ENCODE data around the gene CAMTA1.
A peak's percentile ranks its signal among the peaks of the same experiment; 100 is the strongest.

Gene CAMTA1

GRCh38 chr1:6928106-6928885, 143.0 kb downstream of the CAMTA1 start:
- DNase-seq (ENCODE audit: low read depth), result no peak

DNA sequence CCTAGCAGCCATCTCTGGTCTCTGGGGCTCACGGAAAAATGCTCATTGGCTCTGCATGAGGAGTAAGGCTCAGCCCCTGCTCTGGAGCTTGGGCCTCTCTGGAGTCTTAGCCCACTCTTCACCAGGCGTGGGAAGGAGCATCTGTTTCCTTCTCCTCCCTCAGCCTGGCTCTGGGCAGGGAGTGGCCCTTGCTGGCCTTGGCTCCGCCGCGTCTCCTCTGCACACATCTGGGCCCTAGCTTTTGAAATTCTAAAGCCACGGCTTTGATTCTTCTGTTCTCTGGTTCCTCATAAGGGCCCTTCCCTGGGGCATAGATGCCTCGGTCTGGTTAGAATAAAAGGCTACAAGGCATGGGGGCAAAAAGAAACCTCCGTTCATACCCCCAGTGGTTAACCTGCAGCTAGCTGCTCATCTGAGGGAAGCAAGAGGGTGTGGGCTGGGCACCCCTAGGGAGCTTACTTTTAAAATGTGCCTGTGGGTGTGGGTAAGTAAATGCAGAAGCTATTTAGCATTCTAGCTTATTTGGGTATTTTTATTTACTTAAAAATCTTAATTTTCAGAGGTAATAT, 145.6 kb downstream of the CAMTA1 start:
- no peak for DNase-seq (ENCODE audit: low read depth)

- DNase-seq (ENCODE audit: low read depth), result no peak
Observed at GRCh38 chr1:6935361-6935883, 150.2 kb downstream of the CAMTA1 start.

GRCh38 chr1:6935911-6936690, 150.8 kb downstream of the CAMTA1 start:
- DNase-seq (ENCODE audit: low read depth), result no peak

- no peak for DNase-seq (ENCODE audit: low read depth)
Observed at GRCh38 chr1:6937048-6937447, 151.8 kb downstream of the CAMTA1 start.

DNA sequence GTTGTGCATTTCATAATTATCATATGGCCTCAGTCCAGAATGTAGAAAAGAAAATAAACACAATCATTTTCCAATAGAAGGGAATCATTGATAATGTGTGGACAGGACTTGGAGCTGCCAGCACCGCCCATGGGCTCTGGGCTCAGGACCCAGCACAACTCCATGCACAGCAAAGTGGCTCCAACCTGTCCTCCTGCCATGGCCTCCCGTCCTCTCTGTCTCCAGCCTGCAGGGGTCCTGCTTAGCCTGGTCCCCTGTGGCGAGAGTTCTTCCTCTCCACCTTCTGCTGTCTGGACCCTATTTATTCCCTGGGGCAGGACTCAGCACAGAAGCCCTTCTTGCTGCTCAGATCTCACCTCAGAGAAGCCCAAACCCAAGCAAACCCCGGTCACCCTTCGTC, 154.1 kb downstream of the CAMTA1 start:
- DNase-seq (ENCODE audit: low read depth), result no peak

DNA sequence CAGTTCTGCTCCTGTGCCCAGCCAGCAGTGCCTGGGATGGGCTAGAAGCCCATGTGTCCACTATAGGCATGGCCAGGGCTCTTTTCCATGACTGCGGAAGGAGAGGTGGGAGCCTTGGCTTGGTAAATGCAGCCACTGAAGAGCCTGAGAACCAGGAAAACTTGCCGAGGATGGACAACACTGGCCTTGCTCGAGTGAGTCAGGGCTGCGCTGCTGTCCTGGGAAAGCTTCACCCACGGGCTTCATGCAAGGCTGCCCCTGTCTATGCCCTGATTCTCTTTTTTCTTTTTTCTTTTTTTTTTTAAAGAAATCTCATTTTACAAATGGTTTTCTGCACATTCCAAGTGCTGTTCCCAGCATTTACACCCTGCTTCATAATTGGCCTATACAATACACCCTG, 156.5 kb downstream of the CAMTA1 start:
- DNase-seq (ENCODE audit: low read depth), result no peak

DNA sequence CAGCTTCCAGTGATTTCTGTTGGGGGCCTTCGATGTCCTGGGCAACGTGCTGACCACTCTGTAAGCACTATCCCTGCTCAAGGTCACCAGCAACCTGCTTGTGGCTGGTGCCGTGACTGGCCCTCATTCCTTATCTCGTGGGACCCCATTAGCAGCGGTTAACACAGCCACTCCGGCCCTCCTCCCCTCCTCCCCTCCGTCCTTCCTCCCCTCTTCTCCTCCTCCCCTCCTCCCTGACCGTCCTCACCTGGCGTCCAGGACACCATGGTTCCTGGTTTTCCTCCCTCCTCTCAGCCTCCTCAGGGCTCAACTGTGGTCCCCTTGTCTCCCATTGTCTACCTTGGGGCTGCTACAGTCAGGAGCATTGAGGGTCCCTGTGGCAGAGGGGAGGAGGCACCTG, 157.7 kb downstream of the CAMTA1 start:
- no peak for DNase-seq (ENCODE audit: low read depth)

- no peak for DNase-seq (ENCODE audit: low read depth)
Observed at GRCh38 chr1:6944434-6944833, 159.2 kb downstream of the CAMTA1 start.

DNA sequence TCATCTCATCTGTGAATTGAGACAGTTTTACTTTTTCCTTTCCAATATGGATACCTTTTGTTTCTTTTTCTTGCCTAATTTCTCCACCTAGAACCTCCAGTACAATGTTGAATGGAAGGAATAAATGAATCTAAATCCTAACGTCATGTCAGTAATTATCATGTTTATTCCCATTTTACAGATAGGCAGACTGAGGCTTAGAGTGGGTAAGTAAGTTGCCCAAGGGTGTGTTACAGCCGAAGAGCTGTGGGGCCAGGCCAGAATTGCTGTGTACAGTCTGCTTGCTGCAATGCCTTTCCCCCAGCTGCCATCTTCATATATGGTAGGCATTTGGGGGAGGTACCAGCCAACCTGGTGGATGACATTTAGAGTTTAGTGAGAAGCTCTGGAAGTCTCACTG, 162.7 kb downstream of the CAMTA1 start:
- no peak for DNase-seq (ENCODE audit: low read depth)

DNA sequence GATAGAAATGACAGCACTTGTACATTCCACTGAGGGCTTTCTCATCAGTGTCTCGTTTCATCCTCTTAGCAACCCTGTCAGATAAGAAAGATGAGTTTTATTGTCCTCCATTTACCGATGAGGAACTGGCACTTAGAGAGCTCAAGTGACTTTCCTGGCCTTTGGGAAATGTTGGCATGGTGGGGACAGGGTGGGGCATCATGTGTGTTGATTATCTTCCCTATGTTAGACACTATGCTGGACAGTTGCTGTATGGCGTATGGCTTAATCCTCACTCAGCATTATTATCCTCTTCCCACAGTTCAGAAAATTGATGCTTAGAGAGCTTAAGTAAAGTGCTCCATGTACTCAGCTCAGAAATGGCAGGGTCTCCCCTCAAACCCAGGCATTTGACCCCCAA, 163.2 kb downstream of the CAMTA1 start:
- DNase-seq (ENCODE audit: low read depth), result no peak

GRCh38 chr1:6948861-6949260, 163.6 kb downstream of the CAMTA1 start:
- DNase-seq (ENCODE audit: low read depth), result peak; percentile 44

DNA sequence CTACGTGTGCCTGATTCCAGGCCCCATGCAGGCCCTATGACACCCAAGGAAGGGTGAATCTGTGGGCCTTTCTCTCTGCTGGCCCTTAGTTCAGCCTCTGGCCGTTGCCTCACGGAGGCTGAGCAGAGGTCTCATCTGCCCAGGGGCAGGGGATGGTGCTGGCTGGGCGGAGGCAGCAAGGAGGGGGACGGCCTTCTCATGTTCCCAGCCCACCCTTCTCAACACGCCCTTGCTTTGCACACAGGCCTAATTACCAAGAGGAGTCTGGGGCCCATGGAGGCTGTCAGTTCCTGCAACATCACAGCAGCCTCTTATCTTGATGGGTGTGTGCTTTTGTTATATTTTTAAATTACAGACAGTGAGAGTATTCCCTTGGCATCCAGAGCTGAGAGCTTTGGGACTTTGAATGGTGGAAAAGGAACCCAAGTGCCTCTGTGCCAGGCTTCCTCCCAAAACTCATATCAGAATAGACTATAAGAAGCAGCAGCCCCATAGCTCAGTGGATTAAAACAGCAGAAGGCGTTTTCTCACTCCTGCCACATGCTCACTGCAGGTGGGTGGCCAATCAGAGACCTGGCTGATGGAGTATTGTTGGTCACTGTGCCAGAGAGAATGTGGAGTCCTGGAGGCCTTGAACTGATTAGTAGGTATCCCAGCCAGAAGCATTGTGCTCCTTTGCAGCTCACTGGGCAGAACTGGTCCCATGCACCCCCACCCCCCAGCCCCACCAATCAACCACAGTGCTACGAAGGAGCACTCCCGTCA, 164.9 kb downstream of the CAMTA1 start:
- DNase-seq (ENCODE audit: low read depth), result no peak

DNA sequence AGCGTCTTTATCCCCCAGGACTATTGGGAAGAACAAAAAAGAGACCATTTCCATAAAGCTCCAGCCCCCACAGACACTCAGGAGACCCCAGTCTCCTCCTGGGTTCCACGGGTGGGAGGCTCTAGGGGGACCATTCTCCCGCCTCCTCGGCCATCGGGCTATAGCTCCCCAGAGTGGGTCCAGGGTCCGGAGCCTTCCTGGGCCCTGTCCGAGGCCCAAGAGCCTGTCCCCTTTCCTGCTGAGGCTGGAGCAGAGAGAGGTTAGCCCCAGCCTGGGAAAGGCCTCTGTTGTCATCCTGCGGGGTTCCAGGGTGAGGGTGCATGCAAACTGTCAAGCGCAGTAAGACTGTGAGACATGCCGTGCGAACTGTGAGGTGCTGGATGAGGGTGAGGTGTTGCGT, 166.3 kb downstream of the CAMTA1 start:
- no peak for DNase-seq (ENCODE audit: low read depth)

DNA sequence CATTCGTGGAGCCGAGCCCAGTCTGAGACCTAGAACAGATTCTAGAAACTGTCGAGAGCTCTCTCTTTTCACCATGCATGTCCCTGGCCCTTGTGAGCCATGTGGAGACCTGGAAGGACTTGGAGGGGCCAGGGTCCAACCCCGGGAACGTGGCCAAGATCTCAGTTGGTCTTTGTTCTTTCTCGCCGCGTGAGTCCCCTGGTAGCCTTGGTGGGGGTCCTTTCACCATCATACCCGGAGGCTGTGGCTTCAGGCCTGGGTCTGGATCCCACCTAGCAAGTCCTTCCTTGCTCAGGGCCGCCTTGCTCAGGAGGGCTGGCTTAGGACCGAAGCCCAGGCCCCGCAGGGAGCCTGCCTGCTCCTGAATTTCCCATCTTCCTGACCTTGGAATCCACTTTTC, 168.0 kb downstream of the CAMTA1 start:
- no peak for DNase-seq (ENCODE audit: low read depth)

DNA sequence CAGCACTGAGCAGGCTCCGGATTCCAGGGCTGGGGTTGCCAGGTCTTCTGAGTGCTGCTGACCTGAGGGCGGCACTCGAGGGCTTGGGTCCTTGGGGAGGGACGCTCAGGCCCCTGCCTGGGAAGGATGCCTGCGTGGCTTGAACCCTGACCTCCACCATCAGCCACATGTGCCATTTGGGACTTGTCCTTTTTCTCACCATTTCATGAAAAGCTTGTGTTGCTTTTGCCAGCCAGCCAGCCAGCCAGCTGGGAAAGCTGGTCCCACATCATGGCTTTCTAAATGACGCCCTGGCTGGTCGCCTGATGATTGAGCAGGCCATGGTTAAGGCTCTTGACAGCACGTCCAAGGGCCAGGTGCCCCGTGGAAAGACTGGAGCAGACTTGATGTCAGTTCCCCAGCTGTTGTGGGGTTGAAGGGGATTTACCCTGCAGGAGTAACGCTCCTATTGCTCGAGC, 168.7 kb downstream of the CAMTA1 start:
- DNase-seq (ENCODE audit: low read depth), result no peak

DNA sequence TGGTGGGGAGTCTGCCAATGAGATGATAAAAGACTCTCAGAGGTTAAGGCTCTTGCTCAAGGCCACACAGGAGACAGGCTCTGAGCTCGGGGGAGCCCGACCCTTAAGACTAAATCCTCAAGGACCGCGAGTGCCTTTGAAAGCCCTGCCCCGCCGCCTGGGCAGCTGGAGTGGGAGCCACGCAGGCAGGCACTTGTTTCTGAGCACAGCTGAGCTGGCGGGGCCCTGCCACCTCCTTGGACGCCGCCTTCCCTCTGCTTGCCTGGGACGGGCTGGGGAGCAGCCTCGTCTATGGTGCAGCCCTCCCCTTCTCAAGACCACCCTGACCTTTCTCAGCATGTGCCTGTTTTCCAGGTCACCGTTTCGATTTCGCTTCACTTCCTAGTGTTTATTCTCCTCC, 169.3 kb downstream of the CAMTA1 start:
- DNase-seq (ENCODE audit: low read depth), result no peak

DNA sequence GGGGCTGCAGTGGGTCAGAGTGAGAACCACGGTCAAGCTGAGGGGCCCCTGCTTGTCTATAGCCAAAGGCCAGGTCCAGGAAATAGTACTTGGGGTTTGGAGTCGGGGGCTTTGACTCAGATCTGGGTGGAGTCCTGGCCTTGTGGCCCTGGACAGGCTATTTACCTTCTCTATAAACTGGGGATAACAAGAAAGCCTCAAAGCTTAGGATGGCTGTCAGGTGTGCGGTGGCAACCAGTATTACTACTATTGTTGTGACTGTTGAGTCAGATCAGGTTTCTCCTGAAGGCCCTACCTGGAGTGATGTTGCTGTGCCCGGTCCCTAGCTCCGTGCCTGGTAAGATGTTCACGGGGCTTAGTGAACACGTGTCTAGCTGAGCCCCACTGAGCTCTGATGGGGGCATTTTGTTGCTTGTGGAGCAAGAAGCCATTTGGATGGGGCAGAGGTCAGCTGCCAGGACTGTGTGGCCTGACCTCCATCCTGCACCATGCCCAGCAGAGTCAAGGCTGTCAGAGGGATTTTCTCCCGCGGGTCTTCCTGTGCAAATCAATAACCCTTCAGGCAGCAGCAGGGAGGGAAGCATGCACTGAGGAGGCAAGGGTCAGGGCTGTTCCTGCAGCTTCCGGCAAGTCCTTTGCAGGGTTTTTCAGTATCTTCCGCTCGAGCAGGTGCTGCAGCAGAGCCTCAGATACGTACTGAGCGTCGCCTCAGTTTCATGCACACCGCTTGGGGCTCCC, 170.3 kb downstream of the CAMTA1 start:
- DNase-seq (ENCODE audit: low read depth), result no peak

- no peak for DNase-seq (ENCODE audit: low read depth)
Observed at GRCh38 chr1:6956488-6957159, 171.4 kb downstream of the CAMTA1 start.

DNA sequence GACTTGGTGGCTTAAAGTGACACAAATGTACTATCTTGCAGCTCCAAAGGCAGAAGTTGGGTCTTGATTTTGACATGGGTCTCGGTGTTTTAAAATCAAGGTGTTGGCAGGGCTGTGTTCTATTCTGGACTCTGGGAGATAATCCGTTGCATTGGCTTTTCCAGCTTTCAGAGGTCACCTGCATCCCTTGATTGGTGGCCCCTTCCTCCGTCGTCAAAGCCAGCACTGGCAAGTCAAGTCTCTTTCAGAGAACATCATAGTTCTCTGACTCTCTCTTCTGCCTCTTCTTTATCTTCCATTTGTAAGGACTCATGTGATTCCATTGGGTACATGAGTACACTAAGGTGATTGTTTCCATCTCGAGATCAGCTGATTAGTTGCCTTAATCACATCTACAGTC, 172.1 kb downstream of the CAMTA1 start:
- no peak for DNase-seq (ENCODE audit: low read depth)

Data from ELR (cell line).